GM21576 (cell line): ENCODE measurements around the gene A3GALT2.

Experiments
- ATAC-seq: cut with Tn5 transposase; IDR thresholded peaks from one replicate; pipeline ENCODE4 v1.9.1; 2021; ENCODE audit warnings: mild to moderate bottlenecking, moderate library complexity; ENCODE audit not compliant: unreplicated experiment

The A3GALT2 gene

GRCh38 chr1:33320619-33321165 lies at the start of gene A3GALT2:
A3GALT2 (minus strand) TSS chr1:33321098; CDS start chr1:33321098, 0 bp downstream.
- ATAC-seq: no peak

GRCh38 chr1:33370301-33370700 lies 49.4 kb upstream of the A3GALT2 start:
- no peak for ATAC-seq

- ATAC-seq: no peak
These were observed 48.9 kb upstream of the A3GALT2 start for GRCh38 chr1:33369764-33370163.

GRCh38 chr1:33369081-33369480 lies 48.2 kb upstream of the A3GALT2 start:
- ATAC-seq: no peak

- ATAC-seq: no peak
These were observed 47.5 kb upstream of the A3GALT2 start for GRCh38 chr1:33368431-33368830.

- peak; percentile 62 for ATAC-seq
These were observed 46.8 kb upstream of the A3GALT2 start for GRCh38 chr1:33367485-33368405.

GRCh38 chr1:33366762-33367484 lies 46.0 kb upstream of the A3GALT2 start:
- no peak for ATAC-seq

GRCh38 chr1:33365560-33365997 lies 44.7 kb upstream of the A3GALT2 start:
- ATAC-seq: no peak

- ATAC-seq: no peak
These were observed 43.6 kb upstream of the A3GALT2 start for GRCh38 chr1:33364565-33364918.

GRCh38 chr1:33363470-33363861 lies 42.6 kb upstream of the A3GALT2 start:
- ATAC-seq: no peak

- no peak for ATAC-seq
These were observed 42.1 kb upstream of the A3GALT2 start for GRCh38 chr1:33363021-33363420.

- no peak for ATAC-seq
These were observed 40.8 kb upstream of the A3GALT2 start for GRCh38 chr1:33361532-33362235.

GRCh38 chr1:33360367-33360766 lies 39.5 kb upstream of the A3GALT2 start:
- ATAC-seq: no peak

GRCh38 chr1:33359931-33360330 lies 39.0 kb upstream of the A3GALT2 start:
- ATAC-seq: no peak

GRCh38 chr1:33358795-33359503 lies 38.1 kb upstream of the A3GALT2 start:
- ATAC-seq: no peak

GRCh38 chr1:33358114-33358794 lies 37.4 kb upstream of the A3GALT2 start:
- ATAC-seq: no peak

GRCh38 chr1:33357099-33357498 lies 36.2 kb upstream of the A3GALT2 start:
- ATAC-seq: no peak

- ATAC-seq: no peak
These were observed 33.9 kb upstream of the A3GALT2 start for GRCh38 chr1:33354707-33355316.

- no peak for ATAC-seq
These were observed 32.6 kb upstream of the A3GALT2 start for GRCh38 chr1:33353531-33353930.

GRCh38 chr1:33351281-33351660 lies 30.4 kb upstream of the A3GALT2 start:
- ATAC-seq: no peak
